Measurements from ENCODE around the gene GBX2. TPM values are rescaled to one million over a fixed set of nuclear protein-coding genes. Genes with fewer than 3 reads are reported as not detected.

Gene GBX2
- total and polyA plus RNA-seq, 8 donors: 0.06 to 0.10 TPM; not detected in 6

DNA sequence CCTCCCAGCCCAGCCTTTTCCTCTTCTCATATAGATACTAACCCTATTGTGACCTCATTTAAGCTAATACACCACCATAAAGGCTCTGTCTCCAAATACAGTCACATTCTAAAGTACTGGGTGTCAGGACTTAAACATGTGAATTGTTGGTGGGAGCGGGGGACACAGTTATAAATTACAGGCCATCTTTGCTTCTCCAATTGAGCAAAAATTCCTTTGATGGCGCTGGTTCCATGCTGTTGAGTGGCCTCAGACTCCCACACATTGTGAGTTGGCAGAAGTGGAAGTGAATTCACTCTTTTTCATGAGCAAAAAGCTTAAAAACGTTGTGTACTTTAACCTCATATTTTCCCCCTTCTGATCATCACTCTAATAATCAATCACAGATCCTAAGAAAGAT lies 46.0 kb downstream of the GBX2 start:
- Histone ChIP-seq H3K9me3 (no peaks in the 10 kb centered on the region), H3K27me3 (no peaks in the 10 kb centered on the region), H3K36me3 (peaks cover 0 to 7% of the 10 kb centered on the region in 2 donors), H3K4me3 (no peak overlapping the region), H3K27ac (no peak overlapping the region), H3K4me1 (peaks cover 0 to 3% of the 10 kb centered on the region in 2 donors)
- intact Hi-C loops (cut with DNase I): no loop called here
- DNase-seq: no peak
- TF ChIP-seq, protein P1, sequence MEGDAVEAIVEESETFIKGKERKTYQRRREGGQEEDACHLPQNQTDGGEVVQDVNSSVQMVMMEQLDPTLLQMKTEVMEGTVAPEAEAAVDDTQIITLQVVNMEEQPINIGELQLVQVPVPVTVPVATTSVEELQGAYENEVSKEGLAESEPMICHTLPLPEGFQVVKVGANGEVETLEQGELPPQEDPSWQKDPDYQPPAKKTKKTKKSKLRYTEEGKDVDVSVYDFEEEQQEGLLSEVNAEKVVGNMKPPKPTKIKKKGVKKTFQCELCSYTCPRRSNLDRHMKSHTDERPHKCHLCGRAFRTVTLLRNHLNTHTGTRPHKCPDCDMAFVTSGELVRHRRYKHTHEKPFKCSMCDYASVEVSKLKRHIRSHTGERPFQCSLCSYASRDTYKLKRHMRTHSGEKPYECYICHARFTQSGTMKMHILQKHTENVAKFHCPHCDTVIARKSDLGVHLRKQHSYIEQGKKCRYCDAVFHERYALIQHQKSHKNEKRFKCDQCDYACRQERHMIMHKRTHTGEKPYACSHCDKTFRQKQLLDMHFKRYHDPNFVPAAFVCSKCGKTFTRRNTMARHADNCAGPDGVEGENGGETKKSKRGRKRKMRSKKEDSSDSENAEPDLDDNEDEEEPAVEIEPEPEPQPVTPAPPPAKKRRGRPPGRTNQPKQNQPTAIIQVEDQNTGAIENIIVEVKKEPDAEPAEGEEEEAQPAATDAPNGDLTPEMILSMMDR (IDR thresholded peaks at IDR 0.05): no peak
- ATAC-seq: no peak

DNA sequence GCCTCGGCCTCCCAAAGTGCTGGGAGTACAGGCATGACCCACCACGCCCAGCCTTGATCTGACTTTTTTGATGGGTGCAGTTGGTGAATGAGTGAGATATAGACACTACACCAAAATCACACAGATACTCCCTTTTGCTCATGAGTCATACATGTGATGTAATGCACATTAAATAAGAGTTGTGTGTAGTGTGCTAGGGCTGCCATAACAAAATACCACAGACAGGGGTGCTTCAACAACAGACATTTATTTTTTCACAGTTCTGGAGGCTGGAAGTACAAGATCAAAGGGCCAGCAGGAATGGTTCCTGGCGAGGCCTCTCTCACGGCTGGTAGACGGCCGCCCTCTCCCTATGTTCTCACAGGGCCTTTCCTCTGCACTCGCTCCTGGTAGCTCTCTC lies 46.6 kb downstream of the GBX2 start:
- intact Hi-C loops (cut with DNase I): no loop called here
- H3K4me3 ChIP-seq: no peak overlapping the region
- peaks cover 0 to 7% of the 10 kb centered on the region in 2 donors for H3K36me3 ChIP-seq
- peaks cover 0 to 3% of the 10 kb centered on the region in 2 donors for H3K4me1 ChIP-seq
- DNase-seq: no peak
- no peak overlapping the region for H3K27ac ChIP-seq
- no peak for ATAC-seq
- no peaks in the 10 kb centered on the region for H3K9me3 ChIP-seq
- H3K27me3 ChIP-seq: no peaks in the 10 kb centered on the region
- TF ChIP-seq, protein P1 (IDR thresholded peaks at IDR 0.05): no peak

DNA sequence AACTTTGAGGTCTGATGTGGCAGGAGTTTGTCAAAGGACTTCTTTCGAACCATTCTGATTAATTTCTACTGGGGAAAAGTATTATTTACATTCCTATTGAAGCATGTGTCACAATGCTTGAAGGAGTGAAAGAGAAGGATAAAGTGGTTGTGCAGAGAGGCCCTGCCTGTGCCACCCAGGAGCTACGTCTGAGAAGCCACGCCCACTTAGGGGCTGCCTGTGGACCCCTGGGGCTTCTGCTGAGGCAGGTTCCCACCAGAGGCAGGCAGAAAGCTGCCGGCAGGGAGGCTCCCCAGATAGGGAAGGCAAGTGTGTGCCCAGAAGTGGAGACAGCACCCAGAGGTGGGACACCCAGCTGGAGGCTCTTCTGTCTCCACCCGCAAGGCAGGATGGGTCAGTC lies 47.4 kb downstream of the GBX2 start:
- intact Hi-C loops (cut with DNase I): no loop called here

DNA sequence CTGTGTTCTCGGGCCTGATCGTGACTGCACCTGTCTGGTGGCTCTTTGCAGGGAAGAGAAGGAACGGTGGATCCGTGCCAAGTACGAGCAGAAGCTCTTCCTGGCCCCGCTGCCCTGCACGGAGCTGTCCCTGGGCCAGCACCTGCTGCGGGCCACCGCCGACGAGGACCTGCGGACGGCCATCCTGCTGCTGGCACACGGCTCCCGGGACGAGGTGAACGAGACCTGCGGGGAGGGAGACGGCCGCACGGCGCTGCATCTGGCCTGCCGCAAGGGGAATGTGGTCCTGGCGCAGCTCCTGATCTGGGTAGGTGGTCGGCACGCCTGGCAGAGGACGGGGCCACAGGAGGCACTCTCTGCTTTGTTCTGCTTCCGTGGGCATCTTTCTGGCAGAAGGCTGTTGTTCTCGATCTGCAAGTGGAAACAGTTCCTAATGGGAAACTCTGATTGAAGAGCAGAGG lies 48.0 kb downstream of the GBX2 start:
- peak in 1 of 4 donors; percentile 28 for DNase-seq
- no peak overlapping the region for H3K27ac ChIP-seq
- H3K36me3 ChIP-seq: peaks cover 0 to 7% of the 10 kb centered on the region in 2 donors
- peaks cover 0 to 3% of the 10 kb centered on the region in 2 donors for H3K4me1 ChIP-seq
- H3K4me3 ChIP-seq: no peak overlapping the region
- H3K9me3 ChIP-seq: no peaks in the 10 kb centered on the region
- no peak for ATAC-seq
- intact Hi-C loops (cut with DNase I): no loop called here
- no peaks in the 10 kb centered on the region for H3K27me3 ChIP-seq
- TF ChIP-seq, protein P1 (IDR thresholded peaks at IDR 0.05): no peak

More for the DNA sequence above, 47.4 kb downstream of the GBX2 start:
- Histone ChIP-seq H3K27me3 (no peaks in the 10 kb centered on the region), H3K4me3 (no peak overlapping the region), H3K4me1 (peaks cover 0 to 3% of the 10 kb centered on the region in 2 donors), H3K9me3 (no peaks in the 10 kb centered on the region), H3K27ac (no peak overlapping the region), H3K36me3 (peaks cover 0 to 7% of the 10 kb centered on the region in 2 donors)
- TF ChIP-seq, protein P1 (IDR thresholded peaks at IDR 0.05): no peak
- no peak for DNase-seq
- ATAC-seq: peak; percentile 56

DNA sequence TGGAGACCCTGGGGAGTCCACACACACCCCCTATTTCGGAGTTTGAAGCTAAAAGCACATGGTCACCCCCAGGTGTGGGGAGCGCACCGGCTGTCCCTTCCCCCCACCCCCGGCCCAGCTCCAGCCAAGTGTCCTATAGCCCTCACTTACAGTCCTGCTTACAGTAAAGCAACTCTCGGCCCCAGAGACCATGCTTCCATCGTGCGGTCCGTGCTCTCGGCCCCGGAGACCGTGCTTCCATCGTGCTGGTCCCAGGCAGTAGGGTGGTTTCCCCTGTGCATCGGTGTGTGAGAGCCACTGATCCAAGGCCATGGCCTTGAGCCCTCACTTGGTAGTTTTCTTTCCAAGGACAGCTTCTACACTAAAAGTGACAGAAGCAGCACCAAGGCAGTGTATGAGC lies 48.7 kb downstream of the GBX2 start:
- Histone ChIP-seq H3K9me3 (no peaks in the 10 kb centered on the region), H3K27ac (no peak overlapping the region), H3K27me3 (no peaks in the 10 kb centered on the region), H3K4me3 (no peak overlapping the region), H3K36me3 (peaks cover 0 to 5% of the 10 kb centered on the region in 2 donors), H3K4me1 (peaks cover 0 to 3% of the 10 kb centered on the region in 2 donors)
- TF ChIP-seq, protein P1 (IDR thresholded peaks at IDR 0.05): no peak
- no peak for ATAC-seq
- intact Hi-C loops (cut with DNase I): no loop called here
- peak in 1 of 4 donors; percentile 38 for DNase-seq
